Measurements from ENCODE around the gene AEBP2. TPM values are rescaled to one million over a fixed set of nuclear protein-coding genes. Genes with fewer than 3 reads are reported as not detected.
A peak's percentile ranks its signal among the peaks of the same experiment; 100 is the strongest.

Gene AEBP2
- total RNA-seq, 2 experiments from 2014 or later, result 42.9 to 44.8 TPM

- peaks cover 47% of the 10 kb centered on the region for H3K4me1 Mint-ChIP-seq (ENCODE audit: low read depth)
- ChIA-PET POLR2A (no interaction called here), CTCF (no interaction called here)
- H3K9me3 Mint-ChIP-seq, result no peaks in the 10 kb centered on the region
- Histone ChIP-seq H3K9me3 (ENCODE audit: control insufficient read depth in 1 of 2, insufficient read depth in 1 of 2, low read length in 2 of 2) (no peaks in the 10 kb centered on the region), H3K36me3 (ENCODE audit: insufficient read depth, low read length) (peaks cover 33% of the 10 kb centered on the region), H3K4me1 (ENCODE audit: insufficient read depth, low read length) (peaks cover 11% of the 10 kb centered on the region), H3K4me3 (ENCODE audit: low read length) (no peak overlapping the region), H3K27me3 (ENCODE audit: control insufficient read depth in 1 of 2, insufficient read depth in 2 of 2, low read length in 2 of 2) (no peaks in the 10 kb centered on the region), H3K27ac (ENCODE audit: low read depth in 1 of 2, low read length in 2 of 2) (no peak overlapping the region)
- H3K4me3 Mint-ChIP-seq, result no peak overlapping the region
- no peaks in the 10 kb centered on the region for H3K27me3 Mint-ChIP-seq
- H3K36me3 Mint-ChIP-seq (ENCODE audit: low read depth), result peaks cover 59% of the 10 kb centered on the region
- no peak for ATAC-seq (ENCODE audit: poor library complexity)
- TF ChIP-seq CTCF (IDR thresholded peaks at IDR 0.05), result no peak
- no peak overlapping the region for H3K27ac Mint-ChIP-seq
- DNase-seq, result no peak
- intact Hi-C loops (cut with DNase I, micrococcal nuclease), result no loop called here
These were observed 52.6 kb downstream of the AEBP2 start for GRCh38 chr12:19491863-19492262.

- intact Hi-C loops (cut with DNase I, micrococcal nuclease), result no loop called here
- no peak overlapping the region for H3K4me3 ChIP-seq (ENCODE audit: low read length)
- H3K27me3 ChIP-seq (ENCODE audit: control insufficient read depth in 1 of 2, insufficient read depth in 2 of 2, low read length in 2 of 2), result no peaks in the 10 kb centered on the region
- POLR2A ChIA-PET, result no interaction called here
- no peak for TF ChIP-seq CTCF (IDR thresholded peaks at IDR 0.05)
- H3K9me3 ChIP-seq (ENCODE audit: control insufficient read depth in 1 of 2, insufficient read depth in 1 of 2, low read length in 2 of 2), result no peaks in the 10 kb centered on the region
- H3K36me3 Mint-ChIP-seq (ENCODE audit: low read depth), result peaks cover 89% of the 10 kb centered on the region
- H3K27ac ChIP-seq (ENCODE audit: low read depth in 1 of 2, low read length in 2 of 2), result no peak overlapping the region
- CTCF ChIA-PET, result no interaction called here
- no peak for ATAC-seq (ENCODE audit: poor library complexity)
- DNase-seq, result no peak
- H3K4me1 Mint-ChIP-seq (ENCODE audit: low read depth), result peaks cover 33% of the 10 kb centered on the region
- H3K4me1 ChIP-seq (ENCODE audit: insufficient read depth, low read length), result peaks cover 3% of the 10 kb centered on the region
- H3K9me3 Mint-ChIP-seq, result no peaks in the 10 kb centered on the region
- H3K36me3 ChIP-seq (ENCODE audit: insufficient read depth, low read length), result peaks cover 44% of the 10 kb centered on the region
- H3K27ac Mint-ChIP-seq, result peak overlapping the region; percentile 16
- no peak overlapping the region for H3K4me3 Mint-ChIP-seq
- H3K27me3 Mint-ChIP-seq, result no peaks in the 10 kb centered on the region
These were observed 57.1 kb downstream of the AEBP2 start for GRCh38 chr12:19496219-19496878.

- Mint-ChIP-seq H3K36me3 (ENCODE audit: low read depth) (peaks cover 90% of the 10 kb centered on the region), H3K4me3 (no peak overlapping the region), H3K27me3 (no peaks in the 10 kb centered on the region), H3K9me3 (no peaks in the 10 kb centered on the region), H3K27ac (no peak overlapping the region), H3K4me1 (ENCODE audit: low read depth) (peaks cover 25% of the 10 kb centered on the region)
- H3K36me3 ChIP-seq (ENCODE audit: insufficient read depth, low read length), result peaks cover 48% of the 10 kb centered on the region
- intact Hi-C loops (cut with DNase I, micrococcal nuclease), result no loop called here
- no peak for TF ChIP-seq CTCF (IDR thresholded peaks at IDR 0.05)
- DNase-seq (no peak), ATAC-seq (ENCODE audit: poor library complexity) (no peak)
- H3K4me1 ChIP-seq (ENCODE audit: insufficient read depth, low read length), result no peaks in the 10 kb centered on the region
- ChIA-PET CTCF (interaction anchor here (1.3 kb wide), 1 partner anchor 18 kb away, joined by 3 read pairs; no protein-coding TSS in a partner anchor), POLR2A (no interaction called here)
- no peak overlapping the region for H3K4me3 ChIP-seq (ENCODE audit: low read length)
- no peaks in the 10 kb centered on the region for H3K27me3 ChIP-seq (ENCODE audit: control insufficient read depth in 1 of 2, insufficient read depth in 2 of 2, low read length in 2 of 2)
- no peak overlapping the region for H3K27ac ChIP-seq (ENCODE audit: low read depth in 1 of 2, low read length in 2 of 2)
- H3K9me3 ChIP-seq (ENCODE audit: control insufficient read depth in 1 of 2, insufficient read depth in 1 of 2, low read length in 2 of 2), result no peaks in the 10 kb centered on the region
These were observed 58.8 kb downstream of the AEBP2 start for GRCh38 chr12:19498099-19498498.

Data from CD4-positive, alpha-beta T cell (primary cell).